Motor neuron (in vitro differentiated cells): ENCODE measurements around the gene ZRANB1. TPM values are rescaled to one million over a fixed set of nuclear protein-coding genes. Genes with fewer than 3 reads are reported as not detected.

Experiments
- ATAC-seq, 8 experiments: fragments of 200-7000 bp; cut with Tn5 transposase; replicated peaks in 6 of 8; 2 replicates each; pipeline ENCODE4 v1.8.0; 2021; ENCODE audit warnings: mild to moderate bottlenecking in 8 of 8, moderate library complexity in 8 of 8
- H3K27ac ChIP-seq, 2 donors: fragments of 250-450 bp; sonication (Bioruptor Pico); 2 replicates each; pipeline ENCODE4 v1.9.0; 2021; ENCODE audit warnings: antibody characterized with exemption in 2 of 2, mild to moderate bottlenecking in 2 of 2, moderate library complexity in 1 of 2
- H3K4me1 ChIP-seq, 2 donors: fragments of 250-450 bp; sonication (Bioruptor Pico); replicated peaks in 1 of 2; 2 replicates each; pipeline ENCODE4 v1.6.1; 2021; ENCODE audit warnings: antibody characterized with exemption in 2 of 2, mild to moderate bottlenecking in 2 of 2, moderate library complexity in 1 of 2
- H3K4me3 ChIP-seq, 5 donors: fragments of 250-450 bp; sonication (Bioruptor Pico); 2 replicates each; pipeline ENCODE4 v1.9.0; 2021; ENCODE audit warnings: antibody characterized with exemption in 5 of 5, mild to moderate bottlenecking in 5 of 5, moderate library complexity in 4 of 5
- WGBS, 10 experiments: fragments of 450-650 bp; shearing (Covaris generic); methylation state at CpG; one replicate each; pipeline ENCODE4 v1.0.0; 2022; 5-methylcytosine and 5-hydroxymethylcytosine counted together
- in situ Hi-C, 9 experiments: fragments of 400-800 bp; cut with MboI; loops; one replicate each; pipeline ENCODE4 v1.15.0; 2021; ENCODE audit warnings: low sequenced_read_pairs in 9 of 9, low pct_unique_long_range_greater_than_20kb in 2 of 9; ENCODE audit not compliant: unreplicated experiment in 9 of 9
- total RNA-seq, 8 experiments: library from RNA; unstranded; fragments of 300-600 nt; gene quantifications; 2 replicates each; pipeline versions ENCODE4 v1.2.3 to v1.2.4, GENCODE V29; 2022

Gene ZRANB1
- total RNA-seq, 8 experiments from 2014 or later = 13.7 to 29.1 (median 23.7) TPM

- no peaks in the 10 kb centered on the region for H3K4me1 ChIP-seq
- 84 to 100% (median 96%) methylated on average over 1 to 16 of the region's 21 CpGs; no CpG with 5 or more reads in 1 of the 10 experiments for WGBS, 10 experiments
- in situ Hi-C loops = no loop called here
- H3K27ac ChIP-seq = no peak overlapping the region
- no peak for ATAC-seq
- H3K4me3 ChIP-seq = no peak overlapping the region
Observed at GRCh38 chr10:124993736-124994451, 52.0 kb downstream of the ZRANB1 start.

GRCh38 chr10:124994573-124995473, 52.9 kb downstream of the ZRANB1 start:
- in situ Hi-C loops = no loop called here
- no peak overlapping the region for H3K4me3 ChIP-seq
- 61 to 100% (median 88%) methylated on average over 2 to 13 of the region's 31 CpGs; no CpG with 5 or more reads in 2 of the 10 experiments for WGBS, 10 experiments

GRCh38 chr10:124995605-124996004, 53.7 kb downstream of the ZRANB1 start:
- in situ Hi-C loops = no loop called here
- Histone ChIP-seq H3K4me3 (no peak overlapping the region), H3K27ac (no peak overlapping the region), H3K4me1 (peaks cover 3 to 5% of the 10 kb centered on the region in 2 donors)
- no peak for ATAC-seq
- WGBS, 10 experiments = 40 to 100% (median 75%) methylated on average over 1 to 3 of the region's 11 CpGs; no CpG with 5 or more reads in 4 of the 10 experiments

More at GRCh38 chr10:124994573-124995473, 52.9 kb downstream of the ZRANB1 start:
- Histone ChIP-seq H3K4me1 (no peaks in the 10 kb centered on the region), H3K27ac (no peak overlapping the region)
- ATAC-seq = peak; percentile 11 to 79 (median 62)

GRCh38 chr10:124996127-124996853, 54.4 kb downstream of the ZRANB1 start:
- in situ Hi-C loops = no loop called here
- 76 to 100% (median 87%) methylated on average over 1 to 5 of the region's 24 CpGs; no CpG with 5 or more reads in 4 of the 10 experiments for WGBS, 10 experiments
- H3K4me1 ChIP-seq = peaks cover 9 to 12% of the 10 kb centered on the region in 2 donors

GRCh38 chr10:124996854-124997215, 54.9 kb downstream of the ZRANB1 start:
- no peak overlapping the region for H3K27ac ChIP-seq
- WGBS, 10 experiments = 67 to 95% (median 95%) methylated on average over 2 to 13 of the region's 17 CpGs; no CpG with 5 or more reads in 7 of the 10 experiments
- no peak overlapping the region for H3K4me3 ChIP-seq
- in situ Hi-C loops = no loop called here
- ATAC-seq = no peak
- peaks cover 9 to 16% of the 10 kb centered on the region in 2 donors for H3K4me1 ChIP-seq

More at GRCh38 chr10:124996127-124996853, 54.4 kb downstream of the ZRANB1 start:
- no peak overlapping the region for H3K27ac ChIP-seq
- no peak overlapping the region for H3K4me3 ChIP-seq
- ATAC-seq = no peak

- in situ Hi-C loops = no loop called here
- Histone ChIP-seq H3K4me3 (no peak overlapping the region), H3K4me1 (peaks cover 9 to 16% of the 10 kb centered on the region in 2 donors), H3K27ac (no peak overlapping the region)
- ATAC-seq = no peak
- 100% methylated on average over 1 to 2 of the region's 11 CpGs; no CpG with 5 or more reads in 7 of the 10 experiments for WGBS, 10 experiments
Observed at GRCh38 chr10:124997306-124997705, 55.4 kb downstream of the ZRANB1 start.

GRCh38 chr10:124997771-124998623, 56.1 kb downstream of the ZRANB1 start:
- WGBS, 10 experiments = 97 to 100% (median 99%) methylated on average over 1 to 16 of the region's 35 CpGs; no CpG with 5 or more reads in 6 of the 10 experiments
- Histone ChIP-seq H3K27ac (no peak overlapping the region), H3K4me3 (no peak overlapping the region), H3K4me1 (peaks cover 9 to 16% of the 10 kb centered on the region in 2 donors)
- in situ Hi-C loops = no loop called here
- ATAC-seq = no peak

GRCh38 chr10:124998624-124999291, 56.8 kb downstream of the ZRANB1 start:
- Histone ChIP-seq H3K4me3 (no peak overlapping the region), H3K27ac (no peak overlapping the region), H3K4me1 (peaks cover 9 to 16% of the 10 kb centered on the region in 2 donors)
- in situ Hi-C loops = no loop called here
- WGBS, 10 experiments = 80 to 95% (median 89%) methylated on average over 2 to 11 of the region's 16 CpGs; no CpG with 5 or more reads in 6 of the 10 experiments
- peak in 1 of 8 experiments; percentile 3 for ATAC-seq

GRCh38 chr10:124999433-125000365, 57.8 kb downstream of the ZRANB1 start:
- in situ Hi-C loops = no loop called here
- ATAC-seq = no peak
- Histone ChIP-seq H3K4me1 (peaks cover 9 to 16% of the 10 kb centered on the region in 2 donors), H3K27ac (no peak overlapping the region), H3K4me3 (no peak overlapping the region)
- WGBS, 10 experiments = 0 to 100% (median 92%) methylated on average over 1 to 6 of the region's 29 CpGs; no CpG with 5 or more reads in 3 of the 10 experiments

- peaks cover 14 to 19% of the 10 kb centered on the region in 2 donors for H3K4me1 ChIP-seq
- in situ Hi-C loops = no loop called here
- peak overlapping the region; percentile 40 to 51 for H3K27ac ChIP-seq
- WGBS, 10 experiments = 25 to 93% (median 57%) methylated on average over 2 to 9 of the region's 35 CpGs; no CpG with 5 or more reads in 5 of the 10 experiments
- H3K4me3 ChIP-seq = no peak overlapping the region
- ATAC-seq = peak in 5 of 8 experiments; percentile 77 to 91 (median 90)
Observed at GRCh38 chr10:125000366-125001312, 58.7 kb downstream of the ZRANB1 start.
